Activated CD4-positive, alpha-beta T cell treated with anti-CD3 and anti-CD28 coated beads for 48 hours (primary cell): ENCODE measurements around the gene FSTL3.
"Not testable (repeated sequence)": the region's sequence is repeated elsewhere in the genome, so short reads cannot be mapped to it uniquely, and the experiment has no call there.

ENCODE experiments used
- DNase-seq: peaks from one replicate; pipeline ENCODE4 v3.0.0-alpha.2; 2020

The FSTL3 gene

GRCh38 chr19:682678-683320 is 6.6 kb downstream of the FSTL3 start:
- no peak for DNase-seq

GRCh38 chr19:685454-685931 is 9.3 kb downstream of the FSTL3 start:
- no peak for DNase-seq

GRCh38 chr19:686589-687297 is 10.6 kb downstream of the FSTL3 start:
- no peak for DNase-seq

GRCh38 chr19:687569-688166 is 11.5 kb downstream of the FSTL3 start:
- no peak for DNase-seq

- DNase-seq = no peak
These were observed 12.0 kb downstream of the FSTL3 start for GRCh38 chr19:688214-688613.

- DNase-seq = no peak
These were observed 12.8 kb downstream of the FSTL3 start for GRCh38 chr19:688992-689391.

- DNase-seq = no peak
These were observed 14.0 kb downstream of the FSTL3 start for GRCh38 chr19:690203-690602.

- no peak for DNase-seq
These were observed 18.5 kb downstream of the FSTL3 start for GRCh38 chr19:694481-695351.

GRCh38 chr19:695352-695949 is 19.3 kb downstream of the FSTL3 start, which contains the start of gene PRSS57:
Gene PRSS57, minus strand, starts transcription at chr19:695452. Its CDS starts 22 bp downstream, at chr19:695430.
- no peak for DNase-seq

- not testable (repeated sequence) for DNase-seq
These were observed 22.3 kb downstream of the FSTL3 start for GRCh38 chr19:698529-698928.

- peak; percentile 34 for DNase-seq
These were observed 23.7 kb downstream of the FSTL3 start for GRCh38 chr19:699885-700284.

GRCh38 chr19:702847-703246 is 26.7 kb downstream of the FSTL3 start:
- DNase-seq = not testable (repeated sequence)

- DNase-seq = no peak
These were observed 27.1 kb downstream of the FSTL3 start for GRCh38 chr19:703329-703650.

- peak; percentile 89 for DNase-seq
These were observed 27.7 kb downstream of the FSTL3 start for GRCh38 chr19:703651-704446.

GRCh38 chr19:704447-704741 is 28.2 kb downstream of the FSTL3 start:
- DNase-seq = peak; percentile 16

- no peak for DNase-seq
These were observed 32.3 kb downstream of the FSTL3 start, which contains the start of gene PALM for GRCh38 chr19:708154-709143. Gene PALM, plus strand, starts transcription at chr19:708935. Its CDS starts 212 bp downstream, at chr19:709147.

- no peak for DNase-seq
These were observed 33.2 kb downstream of the FSTL3 start for GRCh38 chr19:709196-709964.

GRCh38 chr19:709965-710571 is 33.9 kb downstream of the FSTL3 start:
- no peak for DNase-seq

GRCh38 chr19:710767-711166 is 34.6 kb downstream of the FSTL3 start:
- no peak for DNase-seq
